NCI-H1092 treated with DMSO at 0.1 percent for 48 hours (cell line): ENCODE results near the gene ST6GALNAC3.
A peak's percentile ranks its signal among the peaks of the same experiment; 100 is the strongest.

Experiments used
- DNase-seq: peaks from one replicate; lab custom pipeline; 2025; lab: John Stamatoyannopoulos, UW

Gene ST6GALNAC3

GRCh38 chr1:76503736-76504135 is 429.2 kb downstream of the ST6GALNAC3 start:
- DNase-seq, result no peak

- no peak for DNase-seq
These were observed 432.8 kb downstream of the ST6GALNAC3 start for GRCh38 chr1:76507376-76507775.

GRCh38 chr1:76508871-76509270 is 434.3 kb downstream of the ST6GALNAC3 start:
- no peak for DNase-seq

GRCh38 chr1:76510672-76511557 is 436.4 kb downstream of the ST6GALNAC3 start:
- no peak for DNase-seq

- DNase-seq, result no peak
These were observed 437.1 kb downstream of the ST6GALNAC3 start for GRCh38 chr1:76511558-76512179.

- DNase-seq, result no peak
These were observed 456.4 kb downstream of the ST6GALNAC3 start for GRCh38 chr1:76530953-76531352.

GRCh38 chr1:76541618-76542017 is 467.1 kb downstream of the ST6GALNAC3 start:
- no peak for DNase-seq

GRCh38 chr1:76542359-76542758 is 467.8 kb downstream of the ST6GALNAC3 start:
- no peak for DNase-seq

GRCh38 chr1:76543495-76543894 is 468.9 kb downstream of the ST6GALNAC3 start:
- DNase-seq, result no peak

GRCh38 chr1:76546354-76546933 is 471.9 kb downstream of the ST6GALNAC3 start:
- peak; percentile 17 for DNase-seq

- DNase-seq, result no peak
These were observed 473.4 kb downstream of the ST6GALNAC3 start for GRCh38 chr1:76547916-76548315.

GRCh38 chr1:76548513-76549100 is 474.1 kb downstream of the ST6GALNAC3 start:
- no peak for DNase-seq

GRCh38 chr1:76554283-76554682 is 479.7 kb downstream of the ST6GALNAC3 start:
- DNase-seq, result no peak

GRCh38 chr1:76562292-76562691 is 487.7 kb downstream of the ST6GALNAC3 start:
- DNase-seq, result no peak

- DNase-seq, result no peak
These were observed 494.2 kb downstream of the ST6GALNAC3 start for GRCh38 chr1:76568573-76569238.

GRCh38 chr1:76571248-76571647 is 496.7 kb downstream of the ST6GALNAC3 start:
- no peak for DNase-seq

- DNase-seq, result no peak
These were observed 497.7 kb downstream of the ST6GALNAC3 start for GRCh38 chr1:76572229-76572628.

- no peak for DNase-seq
These were observed 502.5 kb downstream of the ST6GALNAC3 start for GRCh38 chr1:76576876-76577524.

GRCh38 chr1:76577525-76578185 is 503.1 kb downstream of the ST6GALNAC3 start:
- DNase-seq, result peak; percentile 37

GRCh38 chr1:76580206-76580605 is 505.7 kb downstream of the ST6GALNAC3 start:
- DNase-seq, result no peak

- DNase-seq, result no peak
These were observed 507.2 kb downstream of the ST6GALNAC3 start for GRCh38 chr1:76581712-76582111.
